GM23248 (cell line): Measurements from ENCODE around the gene SCNN1B.

Source experiments
- EZH2 ChIP-seq: fragments of 200-600 bp; sonication (generic); IDR thresholded peaks from 2 replicates; pipeline ENCODE4 v1.6.1; 2018; ENCODE audit warnings: antibody characterized with exemption, mild to moderate bottlenecking; ENCODE audit not compliant: insufficient read depth, poor library complexity, severe bottlenecking
- EZH2phosphoT487 ChIP-seq: fragments of 200-600 bp; sonication (generic); IDR thresholded peaks from 2 replicates; pipeline ENCODE4 v1.6.1; 2018; ENCODE audit warnings: antibody characterized with exemption, moderate library complexity, mild to moderate bottlenecking, low read depth; ENCODE audit not compliant: insufficient read depth

- TF ChIP-seq EZH2: no peak
- TF ChIP-seq EZH2phosphoT487: no peak
Observed at GRCh38 chr16:23377071-23377931, 75.2 kb downstream of the SCNN1B start.
